Ureter (tissue), 1 donor: Measurements from ENCODE around the gene ETNK1. TPM values are rescaled to one million over a fixed set of nuclear protein-coding genes. Genes with fewer than 3 reads are reported as not detected.

Experiments
- DNase-seq: peaks from one replicate; pipeline ENCODE4 v3.0.0-alpha.2; 2020; ENCODE audit warnings: low spot score
- total RNA-seq: library from RNA; stranded (reverse); gene quantifications from one replicate; pipeline ENCODE4 v1.2.4, GENCODE V29; 2023
- donor health status: DM: yes; HTN: yes; CAD: no.

The ETNK1 gene
- total RNA-seq, 1 donor from 2014 or later: 74.4 TPM

DNA sequence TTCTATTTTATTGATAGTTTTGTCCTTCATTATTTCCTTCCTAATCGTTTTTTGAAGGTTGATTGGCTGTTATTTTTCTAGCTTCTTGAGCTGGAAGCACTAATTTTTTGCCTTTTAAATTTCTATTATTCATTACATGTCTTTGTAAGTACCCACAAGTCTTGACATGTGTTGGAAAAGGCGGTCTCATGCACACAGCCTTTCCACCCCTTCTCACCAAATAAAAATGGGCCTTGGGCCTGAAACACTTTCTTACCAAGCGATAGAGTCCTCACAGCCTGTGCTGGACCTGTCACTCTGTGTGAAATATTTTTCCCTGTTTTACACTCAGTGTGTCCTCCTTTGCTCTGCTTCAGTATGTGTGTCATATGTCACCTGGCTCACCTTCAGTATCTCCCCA lies 9.9 kb downstream of the ETNK1 start:
- DNase-seq: no peak

DNA sequence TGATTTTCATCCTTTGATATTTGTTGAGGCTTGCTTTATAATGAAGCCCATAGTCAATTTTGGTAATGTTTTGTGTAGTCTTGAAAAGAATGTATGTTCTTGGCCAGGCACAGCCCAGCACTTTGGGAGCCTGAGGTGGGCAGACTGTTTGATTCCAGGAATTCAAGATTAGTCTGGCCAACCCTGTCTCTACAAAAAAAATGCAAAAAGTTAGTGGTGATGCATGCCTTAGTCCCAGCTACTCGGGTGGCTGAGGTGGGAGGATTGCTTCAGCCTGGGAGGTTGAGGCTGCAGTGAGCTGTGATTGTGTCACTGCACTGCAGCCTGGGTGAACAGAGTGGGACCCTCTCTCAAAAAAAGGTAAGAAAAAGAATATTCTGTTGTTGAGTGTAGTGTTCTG lies 10.8 kb downstream of the ETNK1 start:
- DNase-seq: no peak

DNA sequence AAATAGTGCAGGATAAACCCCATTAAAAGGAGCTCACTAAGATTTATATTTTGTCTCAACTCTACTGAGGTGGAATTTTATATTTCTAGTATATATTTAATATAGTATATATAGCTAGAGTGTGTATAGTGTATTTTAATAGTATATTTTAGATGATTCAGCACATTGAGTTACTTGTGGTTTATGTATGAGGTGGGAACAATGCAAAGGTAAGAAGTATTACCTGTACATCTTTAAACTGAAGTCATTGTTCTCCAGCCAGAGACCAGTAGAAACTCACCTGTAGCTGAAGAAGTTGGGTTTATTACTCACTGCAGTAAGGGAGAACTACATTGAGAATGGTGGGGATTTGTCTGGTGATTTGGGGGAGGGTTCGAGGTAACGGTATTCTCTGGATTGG lies 15.9 kb downstream of the ETNK1 start:
- no peak for DNase-seq

DNA sequence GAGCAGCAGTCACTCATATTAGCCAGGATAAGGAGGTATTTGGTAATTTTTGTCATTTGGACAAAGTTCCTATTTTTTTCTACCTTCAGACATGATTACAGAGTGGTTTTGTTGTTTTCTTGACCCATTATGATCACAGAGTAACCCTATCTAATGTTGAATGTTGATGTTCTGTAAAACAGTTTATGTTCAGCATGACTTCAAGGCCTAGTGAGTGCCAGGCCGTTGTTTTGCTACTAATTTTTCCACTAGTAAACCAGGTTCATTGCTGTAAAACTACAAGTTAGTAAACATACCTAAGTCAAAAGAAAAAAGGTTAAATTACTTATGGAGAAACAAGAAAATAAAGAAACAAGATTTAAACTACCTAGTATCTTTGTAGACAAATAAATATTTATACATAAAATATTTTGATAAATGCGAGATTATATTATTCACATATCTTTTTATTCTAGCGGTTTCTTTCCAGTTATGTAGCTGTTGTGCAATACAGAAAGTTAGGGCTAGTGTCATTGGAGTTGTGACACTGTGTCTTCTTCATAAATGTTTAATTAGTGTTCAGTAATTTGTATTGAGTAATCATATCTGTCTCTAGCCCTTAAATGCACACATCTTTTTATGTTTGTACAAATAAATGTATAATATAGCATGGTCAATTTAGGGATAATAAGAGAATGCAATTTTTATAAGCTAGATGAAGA lies 16.5 kb downstream of the ETNK1 start:
- no peak for DNase-seq

DNA sequence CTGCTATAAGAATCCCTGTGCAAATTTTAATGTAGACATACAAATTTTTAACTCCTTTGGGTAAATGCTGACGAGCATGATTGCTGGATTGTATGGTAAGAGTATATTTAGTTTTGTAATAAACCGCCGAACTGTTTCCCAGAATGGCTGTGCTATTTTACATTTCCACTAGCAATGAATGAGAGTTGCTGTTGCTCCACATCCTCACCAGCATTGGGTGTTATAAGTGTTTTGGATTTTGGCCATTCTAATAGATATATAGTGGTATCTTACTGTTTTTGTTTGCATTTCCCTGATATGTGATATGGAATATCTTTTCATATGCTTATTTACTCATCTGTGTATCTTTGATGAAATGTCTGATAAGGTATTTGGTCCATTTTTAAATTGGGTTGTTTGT lies 23.7 kb downstream of the ETNK1 start:
- no peak for DNase-seq

DNA sequence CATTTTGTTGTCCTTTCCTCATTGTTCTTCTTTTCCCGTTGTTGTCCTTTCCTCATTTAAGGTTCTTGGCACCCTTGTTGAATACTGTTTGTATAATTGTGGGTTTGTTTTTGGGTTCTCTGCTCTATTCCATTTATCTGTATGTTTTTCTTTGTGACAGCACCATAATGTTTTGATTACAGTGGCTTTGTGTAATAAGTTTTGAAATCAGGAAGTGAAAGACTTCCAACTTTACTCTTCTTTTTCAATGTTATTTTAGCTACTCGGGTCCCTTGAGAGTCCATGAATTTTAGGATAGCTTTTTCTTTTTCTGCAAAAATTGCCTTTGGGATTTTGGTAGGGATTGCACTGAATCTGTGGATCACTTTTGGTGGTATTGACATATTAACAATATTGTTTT lies 28.1 kb downstream of the ETNK1 start:
- no peak for DNase-seq

DNA sequence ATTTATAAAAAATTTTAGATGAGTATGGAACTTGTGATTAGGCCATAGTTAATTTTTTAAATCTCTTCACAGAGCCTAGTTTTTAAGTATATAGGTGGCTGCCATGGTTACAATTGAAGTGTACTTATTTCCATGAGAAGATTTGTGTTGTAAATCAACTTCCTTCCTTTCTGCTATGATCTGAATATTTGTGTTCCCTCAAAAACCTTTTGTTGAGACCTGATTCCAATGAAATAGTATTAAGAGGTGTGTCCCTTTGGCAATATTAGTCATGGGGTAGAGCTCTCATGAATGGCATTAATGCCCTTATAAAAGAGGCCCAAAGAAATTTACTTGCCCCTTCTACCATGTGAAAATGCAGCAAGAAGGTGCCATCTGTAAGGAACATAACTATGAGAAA lies 28.8 kb downstream of the ETNK1 start:
- no peak for DNase-seq

DNA sequence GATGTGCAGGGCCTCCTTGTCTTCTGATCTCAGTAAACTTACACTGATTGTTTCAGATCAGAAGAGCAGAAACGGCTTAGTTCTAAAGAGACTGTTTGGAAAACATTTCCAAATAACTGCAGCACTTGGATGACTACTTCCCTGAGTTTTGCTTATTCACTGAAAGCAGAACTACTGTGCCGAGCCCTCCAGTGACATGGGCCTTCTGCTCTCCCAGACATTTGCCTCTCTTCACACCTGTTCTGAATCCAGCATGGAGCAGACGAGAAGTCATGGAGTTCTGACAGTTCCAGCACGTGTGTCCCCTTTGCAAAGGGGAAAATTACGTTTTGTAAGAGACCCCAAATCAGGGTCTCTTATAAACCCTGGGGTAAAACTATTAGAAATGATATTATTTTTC lies 31.4 kb downstream of the ETNK1 start:
- DNase-seq: no peak

DNA sequence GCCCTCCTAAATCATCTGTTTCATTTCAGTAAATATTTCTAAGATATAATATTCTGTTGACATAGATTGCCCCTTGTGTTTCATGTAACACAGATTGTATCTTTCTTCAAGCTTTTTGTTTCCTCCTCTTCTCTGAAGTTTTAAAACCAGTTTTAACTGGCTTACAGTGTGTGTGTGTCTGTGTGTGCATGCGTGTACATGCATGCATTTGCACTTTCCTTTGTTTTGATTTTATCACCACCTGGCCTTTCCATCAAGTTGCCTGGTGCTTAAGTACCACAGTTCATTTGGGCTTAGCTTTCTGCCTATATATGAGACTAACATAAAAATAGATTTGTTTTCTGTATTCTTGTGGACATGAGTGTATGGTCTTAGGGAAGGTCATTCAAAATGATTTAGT lies 31.9 kb downstream of the ETNK1 start:
- no peak for DNase-seq

DNA sequence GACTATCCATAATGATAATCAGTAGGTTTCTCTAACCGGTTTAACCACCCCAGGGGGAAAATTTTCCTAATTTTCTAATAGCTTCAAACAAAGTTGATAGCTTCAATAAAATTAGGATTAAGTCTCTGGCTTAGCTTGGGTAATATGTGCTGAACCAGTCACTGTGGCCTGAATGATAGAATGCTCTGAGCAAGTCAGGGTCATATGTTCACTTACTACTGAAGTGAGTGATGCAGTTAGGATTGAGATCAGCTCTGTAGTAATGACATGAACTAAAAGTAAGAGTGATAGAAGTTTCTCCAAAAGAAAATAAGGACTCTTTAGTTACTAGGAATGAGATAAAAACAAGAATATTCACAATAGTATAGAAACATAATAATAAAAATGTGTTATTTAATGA lies 32.6 kb downstream of the ETNK1 start:
- DNase-seq: no peak

DNA sequence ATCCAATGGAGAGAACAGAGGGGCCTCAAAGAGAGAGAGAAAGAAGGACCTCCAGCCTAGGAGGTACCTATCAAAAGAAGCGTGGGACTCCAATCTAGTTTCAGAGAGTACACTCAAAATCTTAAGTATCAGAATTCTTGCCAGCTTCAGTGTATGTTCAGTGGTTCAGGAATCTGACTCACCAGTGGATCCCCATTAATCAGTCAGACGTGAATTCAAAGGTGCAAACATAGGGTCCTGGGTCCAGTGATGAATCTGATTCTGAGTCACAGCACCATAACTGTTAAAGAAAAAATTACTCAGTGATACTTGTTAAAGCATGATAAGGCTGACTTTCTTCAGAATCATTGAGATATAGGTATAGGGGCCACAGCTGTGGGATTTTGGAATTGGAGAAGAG lies 33.2 kb downstream of the ETNK1 start:
- no peak for DNase-seq

DNA sequence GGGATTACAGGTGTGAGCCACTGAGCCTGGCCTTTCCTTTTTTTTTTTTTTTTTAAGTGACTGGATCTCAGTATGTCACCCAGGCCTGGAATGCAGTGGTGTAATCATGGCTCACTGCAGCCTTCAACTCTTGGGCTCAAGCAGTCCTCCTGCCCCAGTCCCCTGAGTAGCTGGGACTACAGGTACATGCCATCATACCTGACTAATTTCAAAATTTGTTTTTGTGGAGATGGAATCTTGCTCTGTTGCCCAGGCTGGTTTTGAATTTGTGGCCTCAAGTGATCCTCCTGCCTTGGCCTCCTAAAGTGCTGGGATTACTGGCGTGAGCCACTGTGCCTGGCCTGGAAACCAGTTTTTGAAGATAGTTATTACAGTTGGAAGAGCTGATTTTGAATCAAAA lies 37.4 kb downstream of the ETNK1 start:
- no peak for DNase-seq

DNA sequence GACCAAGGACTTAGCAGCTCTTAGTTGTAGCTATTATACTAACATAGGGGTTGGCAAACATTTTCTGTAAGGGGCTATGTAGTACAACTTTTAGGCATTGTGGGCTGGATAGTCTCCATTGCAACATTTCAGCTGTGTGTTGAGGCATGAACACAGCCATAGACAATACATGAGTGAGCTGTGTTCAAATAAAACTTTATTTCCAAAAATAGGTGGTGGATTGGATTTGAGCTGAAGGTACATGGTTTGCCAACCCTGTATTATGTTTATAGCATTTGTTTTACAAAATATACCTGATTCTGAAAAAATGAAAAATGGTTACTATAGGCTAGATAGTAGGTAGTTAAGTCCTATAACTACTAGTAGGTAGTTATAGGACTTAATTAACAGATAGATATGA lies 40.5 kb downstream of the ETNK1 start:
- no peak for DNase-seq

DNA sequence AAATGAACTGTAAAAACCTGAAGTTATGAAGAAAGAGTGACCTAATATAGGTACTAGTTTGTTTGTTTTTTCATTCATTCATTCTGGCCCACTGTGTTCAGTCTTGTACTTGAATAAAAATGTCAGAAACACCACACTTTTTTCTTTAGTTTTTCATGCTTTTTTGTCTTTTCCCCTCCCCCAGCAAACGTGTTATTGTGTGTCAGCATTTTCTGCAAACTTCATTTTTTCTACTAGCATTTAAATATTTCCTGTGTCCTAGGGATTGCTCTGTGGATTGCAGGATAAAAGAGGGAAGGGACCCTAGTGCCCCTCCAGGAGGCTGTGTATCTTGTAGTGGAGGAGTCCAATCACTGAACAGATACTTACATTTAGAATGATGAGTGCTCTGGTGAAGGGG lies 42.2 kb downstream of the ETNK1 start:
- no peak for DNase-seq

DNA sequence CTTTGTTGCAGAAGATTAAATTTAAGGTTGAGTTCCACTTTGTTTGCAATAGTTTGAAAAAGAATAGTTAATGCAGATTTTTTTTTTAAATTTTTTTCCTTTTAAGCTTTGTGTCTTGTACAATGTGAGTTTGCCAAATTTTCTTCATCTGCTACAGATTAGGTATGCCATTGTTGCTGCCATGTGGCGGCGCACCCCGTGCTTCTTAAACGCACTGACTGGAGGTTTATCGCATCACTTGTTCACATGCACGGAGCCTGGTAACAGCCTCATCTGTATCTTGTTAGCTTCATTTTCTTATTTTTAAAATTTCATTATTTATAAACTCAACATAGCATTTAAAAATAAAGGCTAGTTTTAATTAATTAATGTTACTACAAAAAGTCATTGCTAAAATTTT lies 43.5 kb downstream of the ETNK1 start:
- no peak for DNase-seq

DNA sequence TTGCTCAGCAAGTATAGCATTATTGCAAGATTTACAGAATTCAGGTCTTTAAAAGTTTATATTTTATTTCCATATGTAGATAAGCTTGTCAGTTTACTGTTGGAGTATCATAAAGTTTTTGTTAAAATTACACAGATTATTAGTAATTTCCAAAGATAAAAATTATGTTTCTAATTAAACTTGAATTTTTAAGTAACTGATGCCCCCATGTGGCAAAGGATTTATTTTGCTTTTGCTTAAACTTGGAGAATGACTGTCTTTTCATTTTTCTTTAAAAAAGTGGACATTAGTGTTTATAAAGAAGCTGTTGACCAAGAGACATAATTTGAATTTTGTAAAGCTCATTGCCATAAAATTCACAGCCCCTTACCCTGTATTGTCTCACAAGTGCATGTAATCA lies 45.8 kb downstream of the ETNK1 start:
- DNase-seq: no peak

DNA sequence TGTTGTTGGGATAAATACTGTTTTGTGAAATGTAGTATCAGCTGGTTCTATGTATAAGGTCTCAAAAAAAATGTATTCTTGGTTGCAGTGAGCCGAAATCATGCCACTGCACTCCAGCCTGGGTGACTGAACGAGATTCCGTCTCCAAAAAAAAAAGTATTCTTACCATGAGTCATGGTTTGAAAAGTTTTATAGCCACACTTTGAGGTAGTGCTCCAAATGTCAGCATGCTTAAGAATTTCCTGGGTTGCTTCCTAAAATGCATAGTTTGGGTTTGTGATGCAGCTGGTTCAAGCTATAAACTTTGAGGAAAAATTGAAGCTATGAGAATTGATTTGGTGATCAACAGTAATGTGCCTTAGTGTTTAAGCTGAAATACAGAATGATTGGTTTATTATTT lies 48.0 kb downstream of the ETNK1 start:
- DNase-seq: no peak

DNA sequence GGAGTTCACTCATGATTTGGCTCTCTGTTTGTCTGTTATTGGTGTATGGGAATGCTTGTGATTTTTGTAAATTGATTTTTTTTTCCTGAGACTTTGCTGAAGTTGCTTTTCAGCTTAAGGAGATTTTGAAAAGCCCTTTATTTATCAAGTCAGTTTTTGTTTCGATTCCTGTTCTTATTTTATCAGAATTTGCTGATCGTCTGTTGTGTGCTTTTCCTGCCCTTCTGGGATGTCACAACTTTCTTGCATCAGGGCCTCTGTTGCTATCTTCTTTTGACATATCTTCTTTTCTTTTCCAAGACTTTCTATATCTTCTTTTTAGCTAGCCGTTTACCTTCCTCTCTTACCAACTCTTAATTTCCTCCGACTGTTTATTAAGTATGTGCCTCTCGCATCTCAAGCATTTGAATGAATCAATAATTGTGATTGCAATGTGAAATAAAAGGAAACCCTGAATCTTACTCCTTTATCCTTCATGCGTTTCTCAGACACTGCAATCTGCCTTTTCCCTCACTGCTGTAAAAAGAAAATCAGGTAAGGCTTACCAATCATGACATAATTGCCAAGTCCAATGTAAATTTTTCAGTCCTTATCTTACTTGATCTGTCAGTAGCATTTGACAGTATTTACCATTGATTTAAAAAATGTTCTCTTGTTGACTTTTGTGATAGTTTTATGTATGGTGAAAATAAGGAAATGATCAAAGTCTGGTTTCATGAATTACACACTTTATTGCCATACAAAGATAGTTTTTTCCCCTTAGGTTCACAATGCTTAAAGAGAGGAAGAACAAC lies 53.0 kb downstream of the ETNK1 start:
- DNase-seq: no peak

DNA sequence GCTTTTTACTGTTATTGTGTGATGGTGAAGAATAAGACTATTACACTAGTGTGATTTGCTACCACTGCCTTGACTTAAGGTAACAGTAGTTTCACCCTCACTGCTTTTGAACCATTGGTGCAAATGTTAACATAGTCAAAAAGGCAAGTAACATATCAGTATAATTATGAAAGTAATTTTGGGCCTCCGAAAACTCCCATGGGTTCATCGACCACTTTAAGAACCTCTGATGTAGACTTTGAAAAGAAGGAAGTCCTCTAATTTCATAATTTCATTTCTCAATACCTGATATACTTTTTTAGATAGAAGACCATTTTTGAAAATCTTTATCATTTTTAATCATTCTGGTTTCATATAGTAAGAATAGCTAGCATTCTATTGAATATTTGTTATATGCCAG lies 57.7 kb downstream of the ETNK1 start:
- DNase-seq: no peak

DNA sequence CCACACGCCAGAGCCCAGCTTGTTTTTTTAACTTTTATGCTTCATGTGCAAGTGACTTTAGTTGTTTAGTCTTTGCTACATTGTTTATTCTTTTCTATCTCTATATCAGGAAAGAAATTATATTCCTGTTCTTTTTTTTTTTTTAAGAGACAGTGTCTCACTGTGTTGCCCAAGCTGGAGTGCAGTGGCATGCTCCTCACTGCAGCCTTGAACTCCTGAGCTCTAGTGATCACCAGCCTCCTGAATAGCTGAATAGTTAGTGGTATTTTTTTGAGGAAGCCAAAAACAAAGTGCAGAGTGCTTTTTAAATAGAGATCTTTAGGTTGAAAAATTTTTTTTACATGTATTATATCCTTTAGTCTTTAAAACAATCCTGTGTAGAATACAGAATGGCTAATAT lies 58.2 kb downstream of the ETNK1 start:
- DNase-seq: no peak

DNA sequence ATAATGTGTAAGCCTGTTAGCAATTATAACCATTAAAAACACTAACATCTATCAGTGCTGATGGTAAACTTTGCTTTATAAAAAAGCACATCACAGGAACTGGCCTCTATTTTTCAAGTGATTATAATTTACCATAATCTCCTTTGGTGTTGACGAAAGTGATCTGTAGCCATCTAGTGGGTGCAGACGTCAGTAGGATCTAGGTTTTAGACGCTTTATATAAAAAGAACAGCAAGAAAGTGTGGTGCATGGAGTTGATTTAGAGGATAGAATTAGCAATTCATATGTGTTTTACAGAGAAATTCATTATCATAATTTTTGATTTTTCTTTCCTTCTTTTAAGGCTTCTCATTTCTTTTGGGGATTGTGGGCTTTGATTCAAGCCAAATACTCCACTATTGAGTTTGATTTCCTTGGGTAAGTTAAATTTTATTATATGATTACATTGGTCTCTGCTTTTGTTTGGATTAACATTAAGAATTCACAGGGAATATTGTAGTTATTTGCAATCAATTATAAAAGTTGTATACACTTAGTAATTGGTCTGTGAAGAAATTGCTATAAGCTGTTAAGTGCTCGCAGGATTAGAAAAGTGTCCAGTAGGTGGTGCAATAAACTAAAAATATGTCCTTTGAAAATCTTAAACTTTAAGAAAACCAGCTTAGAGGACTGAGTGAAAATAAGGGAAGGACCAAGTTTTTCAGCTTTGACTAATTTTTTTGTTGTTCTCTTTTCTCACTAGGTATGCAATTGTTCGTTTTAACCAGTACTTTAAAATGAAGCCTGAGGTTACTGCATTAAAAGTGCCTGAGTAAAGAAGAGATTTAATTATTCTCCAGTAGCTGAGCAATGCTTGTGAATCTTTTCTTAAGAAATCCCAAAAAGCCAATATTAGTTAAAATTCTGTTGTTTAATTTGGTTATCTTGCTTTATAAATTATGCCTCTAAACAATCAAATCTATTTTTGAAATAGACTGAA lies 59.5 kb downstream of the ETNK1 start:
- no peak for DNase-seq

DNA sequence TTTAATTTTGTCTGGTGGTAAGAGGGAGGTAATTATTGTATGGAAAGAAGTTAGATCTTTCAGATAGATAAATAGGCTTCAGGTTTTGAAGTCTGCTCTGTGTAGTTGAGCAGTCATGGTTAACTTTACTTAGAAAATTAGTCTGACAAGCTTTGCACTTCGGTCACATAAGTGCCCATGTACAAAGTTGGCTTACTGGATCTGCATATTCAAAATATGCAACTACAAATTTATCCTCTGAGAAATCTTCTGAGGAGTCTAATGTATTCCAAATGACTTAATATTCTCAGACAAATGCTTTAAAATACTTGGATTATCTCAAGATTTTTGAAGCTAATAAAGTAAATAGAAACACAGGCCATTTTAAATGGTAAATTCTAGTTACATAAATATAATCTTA lies 61.2 kb downstream of the ETNK1 start:
- no peak for DNase-seq
